ENCODE data around the gene ACBD4. TPM values are rescaled to one million over a fixed set of nuclear protein-coding genes. Genes with fewer than 3 reads are reported as not detected.

The ACBD4 gene
- total and polyA plus RNA-seq, 2 of the 13 experiments (the other 11 are each of a cell fraction or from before 2014, with no cell fraction given): 16.1 to 26.9 TPM

DNA sequence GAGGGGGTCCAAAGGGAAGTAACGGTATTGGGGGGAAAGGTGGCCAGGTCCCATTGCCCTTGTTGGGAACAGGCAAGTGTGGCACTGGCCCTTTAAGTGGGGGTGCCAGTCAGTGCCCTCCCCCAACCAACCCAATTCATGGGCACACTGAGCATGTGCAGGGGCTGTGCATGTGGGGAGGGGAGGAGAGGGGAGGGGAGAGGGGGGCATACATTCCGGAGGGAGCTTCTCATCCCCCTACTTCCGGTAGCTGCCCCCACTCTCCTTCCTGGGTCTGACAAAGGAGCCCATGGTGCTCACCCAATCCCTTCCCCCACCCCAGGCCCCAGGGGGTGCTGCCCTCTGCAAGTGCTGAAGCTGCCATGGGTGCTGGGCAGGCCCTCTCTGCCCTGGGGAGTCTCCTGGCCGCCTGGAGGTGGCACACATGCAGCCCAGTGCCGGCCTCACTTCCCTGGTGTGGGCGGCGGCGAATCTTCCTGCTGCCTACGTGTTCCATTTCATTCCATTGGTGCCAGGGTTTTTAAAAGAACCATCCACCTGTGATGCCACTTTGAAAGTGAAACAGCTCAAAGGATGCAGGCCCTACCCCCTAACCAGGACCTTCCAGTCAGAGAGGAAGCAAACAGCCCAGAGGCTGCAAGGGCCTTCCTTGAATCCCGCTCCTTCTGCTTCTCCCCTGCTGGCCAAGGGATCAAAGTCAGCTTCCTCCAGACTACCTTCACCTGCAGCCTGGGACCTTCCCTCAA is 37.2 kb downstream of the ACBD4 start (continued):
- TF ChIP-seq ZNF850 (CRISPR knock-in tag; conservative IDR thresholded peaks at IDR 0.05): no peak
- TF ChIP-seq MXI1 (IDR thresholded peaks at IDR 0.05; ENCODE audit: borderline replicate concordance, low read depth, low read length): peak; percentile 56; the same call in 1 of the 3 replicates
- TF ChIP-seq HMGA1 (CRISPR knock-in tag; conservative IDR thresholded peaks at IDR 0.05): no peak
- no peak for TF ChIP-seq TCF7L2 (IDR thresholded peaks at IDR 0.05; ENCODE audit: low read depth, low read length)
- TF ChIP-seq POLR2AphosphoS2 (IDR thresholded peaks at IDR 0.05; ENCODE audit: low read depth, low read length): no peak
- peak; percentile 71 for TF ChIP-seq NR2C2 (CRISPR knock-in tag; IDR thresholded peaks at IDR 0.05; ENCODE audit: borderline replicate concordance)
- TF ChIP-seq RCOR2 (CRISPR knock-in tag; IDR thresholded peaks at IDR 0.05): 0 out of 2 replicates have a peak, but pooled peaks have one; percentile 60
- TF ChIP-seq, protein P1, sequence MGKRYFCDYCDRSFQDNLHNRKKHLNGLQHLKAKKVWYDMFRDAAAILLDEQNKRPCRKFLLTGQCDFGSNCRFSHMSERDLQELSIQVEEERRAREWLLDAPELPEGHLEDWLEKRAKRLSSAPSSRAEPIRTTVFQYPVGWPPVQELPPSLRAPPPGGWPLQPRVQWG (CRISPR knock-in tag; IDR thresholded peaks at IDR 0.05; ENCODE audit: borderline replicate concordance, low read depth): no peak
- no peak for TF ChIP-seq HNF4A (CRISPR knock-in tag; IDR thresholded peaks at IDR 0.05)
- TF ChIP-seq HNRNPUL1 (IDR thresholded peaks at IDR 0.05; ENCODE audit: low read depth, low read length): no peak
- TF ChIP-seq ESRRA (CRISPR knock-in tag; IDR thresholded peaks at IDR 0.05; ENCODE audit: low read depth): peak; percentile 15; the same call in 1 of the 2 replicates
- peak; percentile 36; the same call in 1 of the 2 replicates for TF ChIP-seq KAT7 (CRISPR knock-in tag; IDR thresholded peaks at IDR 0.05; ENCODE audit: borderline replicate concordance)
- TF ChIP-seq RFXANK (CRISPR knock-in tag; IDR thresholded peaks at IDR 0.05): 0 out of 2 replicates have a peak, but pooled peaks have one; percentile 59
- TF ChIP-seq, protein P2, sequence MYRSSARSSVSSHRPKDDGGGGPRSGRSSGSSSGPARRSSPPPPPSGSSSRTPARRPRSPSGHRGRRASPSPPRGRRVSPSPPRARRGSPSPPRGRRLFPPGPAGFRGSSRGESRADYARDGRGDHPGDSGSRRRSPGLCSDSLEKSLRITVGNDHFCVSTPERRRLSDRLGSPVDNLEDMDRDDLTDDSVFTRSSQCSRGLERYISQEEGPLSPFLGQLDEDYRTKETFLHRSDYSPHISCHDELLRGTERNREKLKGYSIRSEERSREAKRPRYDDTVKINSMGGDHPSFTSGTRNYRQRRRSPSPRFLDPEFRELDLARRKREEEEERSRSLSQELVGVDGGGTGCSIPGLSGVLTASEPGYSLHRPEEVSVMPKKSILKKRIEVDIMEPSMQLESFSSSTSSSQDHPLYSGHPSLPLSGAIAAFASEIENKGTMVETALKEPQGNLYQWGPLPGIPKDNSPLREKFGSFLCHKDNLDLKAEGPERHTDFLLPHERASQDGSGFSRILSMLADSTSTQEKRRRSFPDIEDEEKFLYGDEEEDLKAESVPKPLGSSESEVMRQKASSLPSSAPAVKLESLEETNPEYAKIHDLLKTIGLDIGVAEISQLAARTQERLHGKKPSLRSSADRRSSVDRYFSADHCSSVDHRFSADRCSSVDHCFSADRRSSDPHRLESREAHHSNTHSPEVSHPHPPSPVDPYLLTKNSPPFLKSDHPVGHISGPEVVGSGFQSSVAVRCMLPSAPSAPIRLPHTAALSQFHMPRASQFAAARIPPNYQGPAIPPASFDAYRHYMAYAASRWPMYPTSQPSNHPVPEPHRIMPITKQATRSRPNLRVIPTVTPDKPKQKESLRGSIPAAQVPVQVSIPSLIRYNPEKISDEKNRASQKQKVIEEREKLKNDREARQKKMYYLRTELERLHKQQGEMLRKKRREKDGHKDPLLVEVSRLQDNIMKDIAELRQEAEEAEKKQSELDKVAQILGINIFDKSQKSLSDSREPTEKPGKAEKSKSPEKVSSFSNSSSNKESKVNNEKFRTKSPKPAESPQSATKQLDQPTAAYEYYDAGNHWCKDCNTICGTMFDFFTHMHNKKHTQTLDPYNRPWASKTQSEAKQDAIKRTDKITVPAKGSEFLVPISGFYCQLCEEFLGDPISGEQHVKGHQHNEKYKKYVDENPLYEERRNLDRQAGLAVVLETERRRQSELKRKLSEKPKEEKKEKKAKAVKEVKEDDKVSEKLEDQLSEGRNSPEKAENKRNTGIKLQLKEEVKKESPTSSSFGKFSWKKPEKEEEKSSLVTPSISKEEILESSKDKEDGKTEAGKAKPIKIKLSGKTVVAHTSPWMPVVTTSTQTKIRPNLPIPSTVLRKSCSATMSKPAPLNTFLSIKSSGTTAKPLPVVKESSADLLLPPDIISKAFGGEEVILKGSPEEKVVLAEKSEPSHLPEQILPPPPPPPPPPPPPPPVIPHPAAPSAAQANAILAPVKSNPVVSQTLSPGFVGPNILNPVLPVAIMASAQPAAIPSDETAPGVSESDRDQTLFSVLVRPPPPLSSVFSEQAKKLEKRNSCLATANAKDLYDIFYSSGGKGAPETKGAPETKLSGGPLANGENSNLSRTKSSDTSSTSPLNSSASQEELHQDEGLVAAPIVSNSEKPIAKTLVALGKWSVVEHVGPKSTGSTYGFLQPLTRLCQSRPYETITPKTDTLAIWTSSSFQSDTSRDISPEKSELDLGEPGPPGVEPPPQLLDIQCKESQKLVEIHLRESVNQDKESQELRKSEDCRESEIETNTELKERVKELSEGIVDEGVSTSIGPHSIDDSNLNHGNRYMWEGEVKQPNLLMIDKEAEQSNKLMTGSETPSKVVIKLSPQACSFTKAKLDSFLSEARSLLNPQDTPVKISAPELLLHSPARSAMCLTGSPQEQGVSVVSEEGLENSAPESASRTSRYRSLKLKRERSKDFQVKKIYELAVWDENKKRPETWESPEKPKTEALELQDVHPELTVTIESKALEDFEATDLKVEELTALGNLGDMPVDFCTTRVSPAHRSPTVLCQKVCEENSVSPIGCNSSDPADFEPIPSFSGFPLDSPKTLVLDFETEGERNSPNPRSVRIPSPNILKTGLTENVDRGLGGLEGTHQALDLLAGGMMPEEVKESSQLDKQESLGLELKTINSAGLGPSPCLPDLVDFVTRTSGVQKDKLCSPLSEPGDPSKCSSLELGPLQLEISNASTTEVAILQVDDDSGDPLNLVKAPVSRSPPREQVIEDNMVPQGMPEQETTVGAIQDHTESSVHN (CRISPR knock-in tag; IDR thresholded peaks at IDR 0.05): peak; percentile 32; the same call in 1 of the 2 replicates
- peak; percentile 52 for TF ChIP-seq ZMYM3 (CRISPR knock-in tag; IDR thresholded peaks at IDR 0.05)
- no peak for TF ChIP-seq HOXA9 (CRISPR knock-in tag; IDR thresholded peaks at IDR 0.05; ENCODE audit: borderline replicate concordance)
- peak; percentile 86 for TF ChIP-seq RXRA (CRISPR knock-in tag; IDR thresholded peaks at IDR 0.05)
- no peak for TF ChIP-seq ZNF274 (CRISPR knock-in tag; IDR thresholded peaks at IDR 0.05)
- TF ChIP-seq ZBTB20 (CRISPR knock-in tag; IDR thresholded peaks at IDR 0.05; ENCODE audit: borderline replicate concordance, low read depth): 0 out of 2 replicates have a peak, but pooled peaks have one; percentile 17
- TF ChIP-seq, protein P3, sequence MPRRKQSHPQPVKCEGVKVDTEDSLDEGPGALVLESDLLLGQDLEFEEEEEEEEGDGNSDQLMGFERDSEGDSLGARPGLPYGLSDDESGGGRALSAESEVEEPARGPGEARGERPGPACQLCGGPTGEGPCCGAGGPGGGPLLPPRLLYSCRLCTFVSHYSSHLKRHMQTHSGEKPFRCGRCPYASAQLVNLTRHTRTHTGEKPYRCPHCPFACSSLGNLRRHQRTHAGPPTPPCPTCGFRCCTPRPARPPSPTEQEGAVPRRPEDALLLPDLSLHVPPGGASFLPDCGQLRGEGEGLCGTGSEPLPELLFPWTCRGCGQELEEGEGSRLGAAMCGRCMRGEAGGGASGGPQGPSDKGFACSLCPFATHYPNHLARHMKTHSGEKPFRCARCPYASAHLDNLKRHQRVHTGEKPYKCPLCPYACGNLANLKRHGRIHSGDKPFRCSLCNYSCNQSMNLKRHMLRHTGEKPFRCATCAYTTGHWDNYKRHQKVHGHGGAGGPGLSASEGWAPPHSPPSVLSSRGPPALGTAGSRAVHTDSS (CRISPR knock-in tag; conservative IDR thresholded peaks at IDR 0.05): no peak
- peak; percentile 99 for TF ChIP-seq ETV5 (CRISPR knock-in tag; IDR thresholded peaks at IDR 0.05; ENCODE audit: borderline replicate concordance)
